Measurements from ENCODE around the gene CCDC70. TPM values are rescaled to one million over a fixed set of nuclear protein-coding genes. Genes with fewer than 3 reads are reported as not detected.
A peak's percentile ranks its signal among the peaks of the same experiment; 100 is the strongest.

Gene CCDC70
- total RNA-seq, 1 donor from 2014 or later, result not detected

- DNase-seq (ENCODE audit: low spot score), result no peak
Observed at GRCh38 chr13:51862957-51863356, 1.2 kb downstream of the CCDC70 start.

- DNase-seq (ENCODE audit: low spot score), result no peak
Observed at GRCh38 chr13:51865838-51866237, 4.1 kb downstream of the CCDC70 start.

GRCh38 chr13:51867062-51867461 is 5.3 kb downstream of the CCDC70 start:
- DNase-seq (ENCODE audit: low spot score), result no peak

- no peak for DNase-seq (ENCODE audit: low spot score)
Observed at GRCh38 chr13:51869916-51870315, 8.1 kb downstream of the CCDC70 start.

- DNase-seq (ENCODE audit: low spot score), result no peak
Observed at GRCh38 chr13:51870616-51871015, 8.8 kb downstream of the CCDC70 start.

- no peak for DNase-seq (ENCODE audit: low spot score)
Observed at GRCh38 chr13:51873117-51873798, 11.5 kb downstream of the CCDC70 start.

GRCh38 chr13:51873837-51874236 is 12.1 kb downstream of the CCDC70 start:
- no peak for DNase-seq (ENCODE audit: low spot score)

- DNase-seq (ENCODE audit: low spot score), result no peak
Observed at GRCh38 chr13:51874651-51875050, 12.9 kb downstream of the CCDC70 start.

- DNase-seq (ENCODE audit: low spot score), result no peak
Observed at GRCh38 chr13:51879133-51879532, 17.4 kb downstream of the CCDC70 start.

GRCh38 chr13:51881296-51881695 is 19.5 kb downstream of the CCDC70 start:
- DNase-seq (ENCODE audit: low spot score), result no peak

GRCh38 chr13:51882570-51883225 is 20.9 kb downstream of the CCDC70 start:
- no peak for DNase-seq (ENCODE audit: low spot score)

- no peak for DNase-seq (ENCODE audit: low spot score)
Observed at GRCh38 chr13:51883226-51883600, 21.4 kb downstream of the CCDC70 start.

GRCh38 chr13:51885651-51886050 is 23.9 kb downstream of the CCDC70 start:
- DNase-seq (ENCODE audit: low spot score), result no peak

GRCh38 chr13:51887468-51887867 is 25.7 kb downstream of the CCDC70 start:
- no peak for DNase-seq (ENCODE audit: low spot score)

GRCh38 chr13:51892657-51893056 is 30.9 kb downstream of the CCDC70 start:
- no peak for DNase-seq (ENCODE audit: low spot score)

GRCh38 chr13:51894239-51894638 is 32.5 kb downstream of the CCDC70 start:
- no peak for DNase-seq (ENCODE audit: low spot score)

GRCh38 chr13:51895906-51896888 is 34.4 kb downstream of the CCDC70 start:
- DNase-seq (ENCODE audit: low spot score), result peak; percentile 51

- no peak for DNase-seq (ENCODE audit: low spot score)
Observed at GRCh38 chr13:51900471-51900870, 38.7 kb downstream of the CCDC70 start.

- no peak for DNase-seq (ENCODE audit: low spot score)
Observed at GRCh38 chr13:51902776-51903175, 41.0 kb downstream of the CCDC70 start.

- DNase-seq (ENCODE audit: low spot score), result no peak
Observed at GRCh38 chr13:51905787-51906186, 44.0 kb downstream of the CCDC70 start.

GRCh38 chr13:51906581-51906980 is 44.8 kb downstream of the CCDC70 start:
- DNase-seq (ENCODE audit: low spot score), result no peak

GRCh38 chr13:51907040-51907732 is 45.4 kb downstream of the CCDC70 start:
- no peak for DNase-seq (ENCODE audit: low spot score)
